Measurements from ENCODE around the gene CPT2. TPM values are rescaled to one million over a fixed set of nuclear protein-coding genes. Genes with fewer than 3 reads are reported as not detected.

The CPT2 gene
- total and polyA plus RNA-seq, 9 of the 15 experiments (the other 6 are each of a cell fraction or from before 2014, with no cell fraction given) = 7.6 to 25.1 (median 16.8) TPM

DNA sequence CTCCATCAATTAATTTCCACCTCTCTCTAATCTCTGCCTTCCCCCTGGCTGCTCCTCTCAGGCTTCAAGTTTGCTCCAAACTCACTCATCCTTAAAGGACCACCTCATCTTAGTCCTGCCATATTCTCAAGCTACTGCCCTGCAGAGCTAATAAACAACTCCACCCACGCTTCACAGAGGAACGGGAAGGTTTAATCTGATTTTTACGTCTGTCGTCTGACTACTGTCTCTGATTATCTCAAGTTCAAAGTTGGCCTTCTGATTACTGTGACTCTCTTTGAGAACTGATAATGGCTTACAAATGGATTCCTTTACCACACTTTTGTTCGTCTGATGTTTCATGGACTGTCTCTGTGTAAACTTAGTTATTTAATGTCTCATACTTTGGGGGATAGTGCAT, 7.6 kb upstream of the CPT2 start (continued):
- TF ChIP-seq RNF219 (CRISPR knock-in tag; IDR thresholded peaks at IDR 0.05) = no peak
- TF ChIP-seq COPS2 (conservative IDR thresholded peaks at IDR 0.05) = no peak
- TF ChIP-seq, protein P1, sequence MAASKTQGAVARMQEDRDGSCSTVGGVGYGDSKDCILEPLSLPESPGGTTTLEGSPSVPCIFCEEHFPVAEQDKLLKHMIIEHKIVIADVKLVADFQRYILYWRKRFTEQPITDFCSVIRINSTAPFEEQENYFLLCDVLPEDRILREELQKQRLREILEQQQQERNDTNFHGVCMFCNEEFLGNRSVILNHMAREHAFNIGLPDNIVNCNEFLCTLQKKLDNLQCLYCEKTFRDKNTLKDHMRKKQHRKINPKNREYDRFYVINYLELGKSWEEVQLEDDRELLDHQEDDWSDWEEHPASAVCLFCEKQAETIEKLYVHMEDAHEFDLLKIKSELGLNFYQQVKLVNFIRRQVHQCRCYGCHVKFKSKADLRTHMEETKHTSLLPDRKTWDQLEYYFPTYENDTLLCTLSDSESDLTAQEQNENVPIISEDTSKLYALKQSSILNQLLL (CRISPR knock-in tag; IDR thresholded peaks at IDR 0.05; ENCODE audit: borderline replicate concordance) = no peak
- no peak for TF ChIP-seq CEBPB (tag; IDR thresholded peaks at IDR 0.05)
- no peak; the same call in 1 of the 2 replicates for TF ChIP-seq FOSL1 (tag; conservative IDR thresholded peaks at IDR 0.05)
- TF ChIP-seq FOXJ2 (tag; IDR thresholded peaks at IDR 0.05) = no peak
- peak in 1 of 2 experiments; percentile 47; a peak in 1 of 4 replicates for TF ChIP-seq KDM1A (IDR thresholded peaks at IDR 0.05)
- peak; percentile 33; the same call in 1 of the 2 replicates for TF ChIP-seq CTBP1 (IDR thresholded peaks at IDR 0.05; ENCODE audit: borderline replicate concordance)
- TF ChIP-seq, protein P2, sequence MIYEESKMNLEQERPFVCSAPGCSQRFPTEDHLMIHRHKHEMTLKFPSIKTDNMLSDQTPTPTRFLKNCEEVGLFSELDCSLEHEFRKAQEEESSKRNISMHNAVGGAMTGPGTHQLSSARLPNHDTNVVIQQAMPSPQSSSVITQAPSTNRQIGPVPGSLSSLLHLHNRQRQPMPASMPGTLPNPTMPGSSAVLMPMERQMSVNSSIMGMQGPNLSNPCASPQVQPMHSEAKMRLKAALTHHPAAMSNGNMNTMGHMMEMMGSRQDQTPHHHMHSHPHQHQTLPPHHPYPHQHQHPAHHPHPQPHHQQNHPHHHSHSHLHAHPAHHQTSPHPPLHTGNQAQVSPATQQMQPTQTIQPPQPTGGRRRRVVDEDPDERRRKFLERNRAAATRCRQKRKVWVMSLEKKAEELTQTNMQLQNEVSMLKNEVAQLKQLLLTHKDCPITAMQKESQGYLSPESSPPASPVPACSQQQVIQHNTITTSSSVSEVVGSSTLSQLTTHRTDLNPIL (CRISPR knock-in tag; IDR thresholded peaks at IDR 0.05) = no peak
- TF ChIP-seq HSF4 (CRISPR knock-in tag; IDR thresholded peaks at IDR 0.05; ENCODE audit: borderline replicate concordance) = no peak
- peak in 1 of 2 experiments; percentile 63; a peak in 1 of 4 replicates for TF ChIP-seq RCOR1 (IDR thresholded peaks at IDR 0.05; ENCODE audit: borderline replicate concordance in 1 of 2, low read depth in 2 of 2, low read length in 2 of 2)
- TF ChIP-seq ETS1 (conservative IDR thresholded peaks at IDR 0.05; ENCODE audit: control insufficient read depth, low read depth, low read length) = no peak
- no peak for TF ChIP-seq CBX8 (IDR thresholded peaks at IDR 0.05; ENCODE audit: borderline replicate concordance, extremely low read depth, low read depth, low read length, poor library complexity, severe bottlenecking)
- TF ChIP-seq, protein P3, sequence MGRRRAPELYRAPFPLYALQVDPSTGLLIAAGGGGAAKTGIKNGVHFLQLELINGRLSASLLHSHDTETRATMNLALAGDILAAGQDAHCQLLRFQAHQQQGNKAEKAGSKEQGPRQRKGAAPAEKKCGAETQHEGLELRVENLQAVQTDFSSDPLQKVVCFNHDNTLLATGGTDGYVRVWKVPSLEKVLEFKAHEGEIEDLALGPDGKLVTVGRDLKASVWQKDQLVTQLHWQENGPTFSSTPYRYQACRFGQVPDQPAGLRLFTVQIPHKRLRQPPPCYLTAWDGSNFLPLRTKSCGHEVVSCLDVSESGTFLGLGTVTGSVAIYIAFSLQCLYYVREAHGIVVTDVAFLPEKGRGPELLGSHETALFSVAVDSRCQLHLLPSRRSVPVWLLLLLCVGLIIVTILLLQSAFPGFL (CRISPR knock-in tag; IDR thresholded peaks at IDR 0.05) = no peak
- TF ChIP-seq OTX1 (CRISPR knock-in tag; IDR thresholded peaks at IDR 0.05) = peak; percentile 21; the same call in 1 of the 2 replicates
- peak; percentile 36; the same call in 1 of the 2 replicates for TF ChIP-seq DPF2 (IDR thresholded peaks at IDR 0.05)
- peak; percentile 50; the same call in 1 of the 2 replicates for TF ChIP-seq LEF1 (IDR thresholded peaks at IDR 0.05)
- TF ChIP-seq NCOA2 (IDR thresholded peaks at IDR 0.05; ENCODE audit: partially characterized antibody in 2 of 2) = no peak
- TF ChIP-seq NELFE (IDR thresholded peaks at IDR 0.05; ENCODE audit: insufficient read depth, insufficient read length) = no peak
- TF ChIP-seq MXI1 (IDR thresholded peaks at IDR 0.05; ENCODE audit: low read depth, low read length) = no peak
- no peak for TF ChIP-seq ZSCAN29 (IDR thresholded peaks at IDR 0.05)
